Activated T-helper 1 cell treated with anti-CD3 and anti-CD28 coated beads, Interleukin-2, amount 50 U/mL, for 16 hours (primary cell): ENCODE data around the gene RFX1.

Experiments used
- DNase-seq, 2 donors: peaks; one replicate each; pipeline ENCODE4 v3.0.0-alpha.2; 2020; ENCODE audit warnings: low read depth in 1 of 2, low spot score in 1 of 2

Gene RFX1

DNA sequence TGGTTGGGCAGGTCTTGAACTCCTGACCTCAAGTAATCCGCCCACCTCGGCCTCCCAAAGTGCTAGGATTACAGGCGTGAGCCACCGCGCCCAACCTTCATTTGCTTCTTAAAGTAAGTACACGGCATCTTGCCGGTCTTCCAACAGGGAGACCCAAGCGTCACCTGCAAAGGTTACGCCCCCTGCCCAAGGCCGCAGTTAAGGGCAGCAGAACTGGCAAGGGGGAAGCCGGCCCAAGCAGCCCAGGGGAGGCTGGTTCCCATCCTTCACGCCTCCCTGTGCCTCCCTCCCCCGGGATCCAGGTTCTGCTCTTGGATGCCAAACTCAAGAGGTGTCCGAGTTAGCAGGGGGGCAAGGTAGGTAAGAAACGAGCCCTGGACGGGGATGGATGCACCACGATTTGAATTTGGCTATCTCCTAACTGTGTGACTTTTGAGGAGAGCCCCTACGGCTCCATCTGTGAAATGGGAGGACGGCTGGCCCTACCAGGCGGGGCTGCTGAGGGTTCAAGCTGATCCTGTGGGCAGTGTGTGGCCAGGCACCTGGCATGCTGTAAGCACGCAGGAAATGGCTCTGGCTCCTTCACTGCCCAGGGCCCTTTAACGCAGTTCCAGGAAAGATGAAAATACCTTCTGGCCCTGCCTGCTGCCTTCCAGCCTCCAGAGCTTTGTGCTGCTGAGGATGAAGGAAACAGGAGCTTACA lies 9.0 kb downstream of the RFX1 start:
- no peak for DNase-seq

DNA sequence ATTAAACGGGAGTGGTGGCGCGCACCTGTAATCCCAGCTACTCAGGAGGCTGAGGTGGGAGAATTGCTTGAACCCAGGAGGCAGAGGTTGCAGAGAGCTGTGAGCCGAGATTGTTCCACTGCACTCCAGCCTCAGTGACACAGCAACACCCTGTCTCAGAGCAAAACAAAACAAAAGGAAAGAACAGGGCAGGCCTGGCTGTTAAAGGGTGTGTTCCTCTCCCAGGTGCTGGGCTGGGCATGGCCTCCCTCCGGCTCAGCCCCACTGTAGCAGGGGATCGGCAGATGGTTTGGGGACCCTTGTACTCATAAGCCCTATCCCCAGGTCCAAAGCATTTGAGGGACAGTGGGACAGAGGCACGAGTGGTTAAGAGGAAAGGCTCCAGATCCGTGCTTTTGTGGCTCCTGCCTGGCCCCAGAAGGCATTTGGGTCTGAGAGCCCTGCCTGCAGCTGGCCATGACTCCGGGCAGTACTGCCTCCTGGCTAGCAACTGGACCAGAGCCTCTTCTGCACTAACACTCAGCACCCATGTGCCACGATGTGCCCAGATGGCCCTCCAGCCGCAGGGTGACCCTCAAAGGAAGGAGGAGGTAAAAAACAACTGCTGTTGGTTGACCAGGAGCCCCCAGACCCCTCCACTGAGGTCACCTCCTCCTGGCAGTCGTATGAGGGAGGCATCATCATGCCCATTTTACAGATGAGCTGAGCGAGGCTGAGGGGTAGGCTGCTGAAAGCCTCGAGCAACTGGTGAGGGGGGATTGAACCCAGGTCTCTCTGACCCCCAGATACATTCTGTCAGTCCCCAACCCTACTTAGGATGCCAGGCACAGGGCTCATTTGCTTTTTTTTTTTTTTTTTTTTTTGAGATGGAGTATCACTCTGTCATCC lies 10.0 kb downstream of the RFX1 start:
- no peak for DNase-seq

DNA sequence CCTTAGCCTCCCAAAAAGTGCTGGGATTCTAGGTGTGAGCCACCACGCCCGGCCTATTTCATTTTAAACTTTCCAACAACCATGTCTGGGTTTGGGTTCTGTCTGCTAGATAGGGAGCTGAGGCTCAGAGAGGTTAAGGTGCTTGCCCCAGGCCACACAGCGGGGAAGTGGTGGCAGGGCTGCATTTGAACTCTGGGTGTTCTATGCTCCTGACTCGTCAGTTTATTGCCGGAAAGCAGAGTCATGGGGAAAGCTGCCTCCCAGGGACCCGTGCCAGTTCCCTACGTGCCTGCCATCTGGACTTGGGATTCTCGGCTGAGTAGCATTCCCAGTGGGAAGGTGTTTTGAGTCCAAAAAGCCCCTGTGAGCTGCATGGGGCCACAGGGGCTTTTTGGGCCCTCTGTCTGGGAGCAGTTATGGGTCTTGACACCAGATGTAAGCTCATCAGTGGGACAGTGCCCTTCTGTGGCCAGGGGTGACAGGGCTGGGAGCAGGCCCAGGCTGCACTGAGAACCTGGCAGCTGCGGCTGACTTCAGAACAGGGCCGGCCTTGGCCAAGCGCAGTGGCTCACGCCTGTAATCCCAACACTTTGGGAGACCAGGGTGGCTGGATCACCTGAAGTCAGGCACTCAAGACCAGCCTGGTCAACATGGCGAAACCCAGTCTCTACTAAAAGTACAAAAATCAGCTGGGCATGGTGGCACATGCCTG lies 10.9 kb downstream of the RFX1 start:
- no peak for DNase-seq

DNA sequence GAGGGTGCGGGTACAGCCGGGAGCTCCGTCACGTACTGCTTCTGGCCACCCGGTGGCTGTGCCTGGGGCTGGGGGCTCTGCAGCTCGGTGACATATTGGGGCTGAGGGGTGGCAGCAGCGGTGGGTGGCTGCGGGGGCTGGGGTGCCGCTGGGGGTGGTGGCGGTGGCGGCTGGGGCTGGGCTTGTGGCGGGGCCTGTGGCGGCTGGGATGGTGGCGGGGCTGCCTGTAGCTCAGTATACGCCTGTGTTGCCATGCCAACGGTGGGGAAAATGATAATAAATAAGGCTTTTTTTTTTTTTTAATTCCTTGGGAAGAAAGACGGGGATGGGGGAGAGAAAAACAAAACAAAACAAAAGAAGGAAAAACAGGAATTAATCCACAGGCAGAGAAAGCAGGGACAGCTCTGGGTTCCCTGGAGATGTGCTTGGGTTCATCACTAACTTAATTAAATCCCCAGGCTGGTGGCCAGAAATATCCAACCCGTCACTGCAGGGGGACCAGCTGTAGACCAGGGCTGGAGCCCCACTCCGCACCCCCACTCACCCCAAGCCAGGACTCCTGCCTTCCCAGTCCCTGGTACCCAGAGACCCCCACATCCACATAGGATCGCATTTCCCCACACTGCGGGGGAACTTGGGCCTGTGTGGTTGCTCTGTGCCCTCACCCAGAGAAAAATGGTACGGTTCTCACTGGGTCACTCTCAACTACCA lies 12.4 kb downstream of the RFX1 start:
- no peak for DNase-seq

GRCh38 chr19:13992025-13992424 lies 14.1 kb downstream of the RFX1 start:
- no peak for DNase-seq

DNA sequence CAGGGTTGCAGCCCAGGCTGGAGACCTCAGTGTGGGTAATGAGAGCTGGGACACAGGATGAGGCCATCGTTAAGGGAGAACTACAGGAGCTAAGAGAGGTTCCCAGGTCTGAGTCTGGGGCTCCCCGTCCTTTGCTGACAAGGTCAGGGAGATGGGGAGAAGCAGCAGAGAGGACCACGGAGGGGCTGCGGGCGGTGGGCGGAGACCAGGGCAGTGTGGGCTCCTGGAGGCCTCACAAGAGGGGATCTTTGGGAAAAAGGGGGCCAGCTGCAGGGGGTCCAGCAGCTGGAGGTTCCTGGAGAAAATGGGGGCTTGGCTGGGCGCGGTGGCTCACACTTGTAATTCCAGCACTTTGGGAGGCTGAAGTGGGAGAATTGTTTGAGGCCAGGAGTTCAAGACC lies 16.0 kb downstream of the RFX1 start:
- DNase-seq: no peak

DNA sequence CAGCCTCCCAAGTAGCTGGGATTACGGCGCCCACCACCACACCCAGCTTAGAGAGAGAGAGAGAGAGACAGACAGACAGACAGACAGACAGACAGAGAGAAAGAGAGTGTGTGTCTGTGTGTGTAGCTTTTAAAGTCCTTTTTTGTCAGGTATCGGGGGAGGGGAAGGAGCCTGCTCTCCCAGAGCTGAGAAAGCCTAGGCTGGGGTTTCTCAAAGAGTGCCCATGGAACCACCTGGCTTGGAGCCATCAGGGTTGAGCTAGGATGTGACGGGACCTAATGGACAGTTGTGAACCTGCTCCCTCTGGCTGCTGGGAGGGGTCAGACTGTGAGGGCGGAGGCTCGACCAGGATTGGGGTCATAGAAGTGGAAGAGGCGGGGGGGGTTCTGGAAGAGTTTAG lies 16.6 kb downstream of the RFX1 start:
- no peak for DNase-seq

DNA sequence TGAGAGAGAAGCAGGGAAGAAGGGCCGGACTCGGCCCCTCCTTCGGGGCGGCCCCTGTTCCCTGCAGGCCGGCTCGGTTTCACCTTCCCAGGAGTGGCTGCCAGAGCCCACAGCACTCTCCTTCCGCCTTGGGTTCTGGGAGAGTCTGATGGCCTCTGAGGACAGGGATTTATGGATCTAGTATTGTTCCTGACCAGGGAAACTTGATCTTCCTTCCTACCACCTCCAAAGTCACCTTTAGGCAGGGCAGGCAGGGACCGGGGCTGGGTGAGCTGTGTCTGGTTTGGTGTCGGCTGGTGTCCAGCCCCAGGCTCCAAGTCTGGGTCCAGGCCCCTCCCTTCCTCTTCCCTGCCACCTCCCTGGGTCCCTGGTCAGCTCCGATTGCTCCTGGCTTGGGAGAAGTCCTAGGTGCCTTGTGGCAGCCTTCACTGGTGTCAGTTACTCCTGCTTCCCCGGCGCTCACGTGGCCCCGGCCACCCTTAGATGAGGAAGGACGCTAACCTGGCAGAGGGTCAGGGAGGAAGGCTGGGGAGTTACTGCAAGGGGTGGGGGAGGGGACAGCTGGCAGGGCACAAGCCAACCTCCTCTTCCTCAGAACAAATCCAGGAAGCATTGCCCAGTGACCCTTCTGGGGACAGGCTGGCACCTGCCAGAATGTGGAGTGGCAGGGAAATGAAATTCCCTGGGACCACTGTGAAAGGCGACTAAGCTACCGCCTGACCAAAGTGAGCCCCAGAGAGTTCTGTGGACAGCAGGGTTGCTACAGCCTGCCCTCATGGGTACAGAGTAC lies 18.8 kb downstream of the RFX1 start:
- no peak for DNase-seq

GRCh38 chr19:13986348-13986904 lies 19.7 kb downstream of the RFX1 start:
- peak; percentile 96 to 97 for DNase-seq

GRCh38 chr19:13985771-13986347 lies 20.3 kb downstream of the RFX1 start:
- no peak for DNase-seq

GRCh38 chr19:13984875-13985741 lies 21.0 kb downstream of the RFX1 start:
- no peak for DNase-seq

- no peak for DNase-seq
Measured at GRCh38 chr19:13984186-13984585, 21.9 kb downstream of the RFX1 start.

GRCh38 chr19:13983213-13983889 lies 22.8 kb downstream of the RFX1 start:
- DNase-seq: peak in 1 of 2 donors; percentile 30

DNA sequence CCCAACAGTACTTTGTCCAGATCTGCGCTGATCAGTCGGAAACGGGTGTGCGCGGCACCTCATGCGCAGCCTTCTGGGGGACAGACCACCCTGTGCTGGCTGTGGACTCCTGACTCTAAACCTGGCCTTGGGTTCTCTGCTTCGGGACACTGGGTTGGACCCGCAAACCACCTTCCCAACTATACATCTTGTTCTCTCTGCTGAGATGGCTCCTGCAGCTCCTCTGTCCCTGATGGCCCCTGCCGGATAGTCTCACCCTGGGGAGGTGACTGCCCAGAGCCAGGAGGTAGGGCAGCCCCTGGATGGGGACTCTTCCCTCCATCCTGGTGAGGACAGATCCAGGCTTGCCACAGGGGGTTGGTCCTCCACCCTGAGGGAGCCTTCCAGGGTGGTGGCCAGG lies 23.3 kb downstream of the RFX1 start:
- no peak for DNase-seq

GRCh38 chr19:13981988-13982501 lies 24.1 kb downstream of the RFX1 start:
- no peak for DNase-seq

DNA sequence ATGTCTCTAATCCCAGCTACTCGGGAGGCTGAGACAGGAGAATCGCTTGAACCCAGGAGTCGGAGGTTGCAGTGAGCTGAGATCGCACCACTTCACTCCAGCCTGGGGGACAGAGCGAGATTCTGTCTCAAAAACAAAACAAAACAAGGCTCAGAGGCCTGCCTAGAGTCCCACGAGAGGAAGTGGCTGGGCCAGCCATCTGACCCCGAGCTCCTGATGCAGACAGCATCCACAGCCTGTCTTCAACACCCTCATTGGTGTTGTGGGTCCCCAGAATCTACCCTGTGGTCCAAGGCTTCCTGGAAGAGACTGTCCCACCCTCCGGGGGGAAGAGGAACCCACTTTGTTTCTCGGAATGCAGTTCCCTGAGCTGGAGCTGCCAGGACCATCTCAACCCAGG lies 24.7 kb downstream of the RFX1 start:
- DNase-seq: no peak

GRCh38 chr19:13981021-13981420 lies 25.1 kb downstream of the RFX1 start:
- no peak for DNase-seq

GRCh38 chr19:13980340-13980739 lies 25.8 kb downstream of the RFX1 start:
- DNase-seq: no peak
